Upper lobe of left lung (tissue), 6 donors: Measurements from ENCODE around the gene LTBP1. TPM values are rescaled to one million over a fixed set of nuclear protein-coding genes. Genes with fewer than 3 reads are reported as not detected.

Experiments
- ATAC-seq, 2 donors: fragments of 200-7000 bp; cut with Tn5 transposase; one replicate each; pipeline ENCODE4 v1.9.1; 2022; ENCODE audit warnings: mild to moderate bottlenecking in 2 of 2, moderate library complexity in 2 of 2; ENCODE audit not compliant: low FRiP score in 2 of 2
- DNase-seq, 2 donors: peaks; one replicate each; pipeline ENCODE4 v3.0.0-alpha.2; 2019 to 2020
- H3K27ac ChIP-seq, 4 donors: fragments of 200-600 bp; sonication (generic); one replicate each; pipeline ENCODE4 v1.5.1; 2016 to 2019
- H3K27me3 ChIP-seq, 4 donors: fragments of 200-600 bp; sonication (generic); one replicate each; pipeline ENCODE4 v1.5.1; 2017 to 2019
- H3K36me3 ChIP-seq, 4 donors: fragments of 200-600 bp; sonication (generic); one replicate each; pipeline ENCODE4 v1.5.1; 2016 to 2019
- H3K4me1 ChIP-seq, 4 donors: fragments of 200-600 bp; sonication (generic); one replicate each; pipeline ENCODE4 v1.5.1; 2018 to 2019
- H3K4me3 ChIP-seq, 4 donors: fragments of 200-600 bp; sonication (generic); one replicate each; pipeline ENCODE4 v1.5.1; 2017 to 2019; ENCODE audit warnings: mild to moderate bottlenecking in 2 of 4, moderate library complexity in 1 of 4
- H3K9me3 ChIP-seq, 4 donors: fragments of 200-600 bp; sonication (generic); one replicate each; pipeline ENCODE4 v1.5.1; 2018 to 2019
- EP300 ChIP-seq, 4 donors: sonication (generic); formaldehyde crosslinking; IDR thresholded peaks; one replicate each; pipeline ENCODE4 v1.5.1; 2017; ENCODE audit warnings: antibody characterized with exemption in 4 of 4, control low read depth in 2 of 4
- POLR2A ChIP-seq, 4 donors: fragments of 450-650 bp; IDR thresholded peaks; one replicate each; pipeline ENCODE4 v1.5.1; 2016 to 2017; ENCODE audit warnings: antibody characterized with exemption in 4 of 4, mild to moderate bottlenecking in 2 of 4
- POLR2AphosphoS5 ChIP-seq, 2 donors: sonication (generic); formaldehyde crosslinking; IDR thresholded peaks; one replicate each; pipeline ENCODE4 v1.5.1; 2017; ENCODE audit warnings: antibody characterized with exemption in 2 of 2
- WGBS, 2 donors: methylation state at CpG; one replicate each; pipeline ENCODE4 v1.1.5; 2017 to 2018; 5-methylcytosine and 5-hydroxymethylcytosine counted together
- total RNA-seq, 6 donors: library from RNA; depleted of rRNA in 4 of 6; stranded (reverse); fragments of >200 nt in 4 of 6; gene quantifications; one replicate each; pipeline versions ENCODE4 v1.1.0 to v1.2.1, GENCODE V29; 2016 to 2021
- TF ChIP-seq, protein P1 (sequence below), 6 experiments: fragments of 450-650 bp in 4 of 6; fragments of 200-600 bp in 2 of 6; sonication (generic) in 2 of 6; IDR thresholded peaks; one replicate each; pipeline ENCODE4 v1.5.1; 2016 to 2019; ENCODE audit warnings: antibody characterized with exemption in 6 of 6
- donor health status: DM: no; HTN: no; CAD: no; lungs with moderate emphysema.
- donor health status: DM: no; HTN: yes; CAD: no; lungs with severe emphysema.

LTBP1 gene
- total RNA-seq, 6 donors from 2014 or later = 11.5 to 45.0 (median 27.1) TPM

- Histone ChIP-seq H3K36me3 (no peaks in the 10 kb centered on the region), H3K4me1 (peaks cover 0 to 4% (median 1%) of the 10 kb centered on the region in 4 donors), H3K4me3 (no peak overlapping the region), H3K27ac (no peak overlapping the region), H3K27me3 (no peaks in the 10 kb centered on the region), H3K9me3 (no peaks in the 10 kb centered on the region)
- DNase-seq = no peak
- TF ChIP-seq, protein P1, sequence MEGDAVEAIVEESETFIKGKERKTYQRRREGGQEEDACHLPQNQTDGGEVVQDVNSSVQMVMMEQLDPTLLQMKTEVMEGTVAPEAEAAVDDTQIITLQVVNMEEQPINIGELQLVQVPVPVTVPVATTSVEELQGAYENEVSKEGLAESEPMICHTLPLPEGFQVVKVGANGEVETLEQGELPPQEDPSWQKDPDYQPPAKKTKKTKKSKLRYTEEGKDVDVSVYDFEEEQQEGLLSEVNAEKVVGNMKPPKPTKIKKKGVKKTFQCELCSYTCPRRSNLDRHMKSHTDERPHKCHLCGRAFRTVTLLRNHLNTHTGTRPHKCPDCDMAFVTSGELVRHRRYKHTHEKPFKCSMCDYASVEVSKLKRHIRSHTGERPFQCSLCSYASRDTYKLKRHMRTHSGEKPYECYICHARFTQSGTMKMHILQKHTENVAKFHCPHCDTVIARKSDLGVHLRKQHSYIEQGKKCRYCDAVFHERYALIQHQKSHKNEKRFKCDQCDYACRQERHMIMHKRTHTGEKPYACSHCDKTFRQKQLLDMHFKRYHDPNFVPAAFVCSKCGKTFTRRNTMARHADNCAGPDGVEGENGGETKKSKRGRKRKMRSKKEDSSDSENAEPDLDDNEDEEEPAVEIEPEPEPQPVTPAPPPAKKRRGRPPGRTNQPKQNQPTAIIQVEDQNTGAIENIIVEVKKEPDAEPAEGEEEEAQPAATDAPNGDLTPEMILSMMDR (IDR thresholded peaks at IDR 0.05) = no peak
- TF ChIP-seq EP300 (IDR thresholded peaks at IDR 0.05) (no peak), POLR2A (IDR thresholded peaks at IDR 0.05) (no peak)
- ATAC-seq = no peak
Observed at GRCh38 chr2:33067598-33067997, 120.8 kb downstream of the LTBP1 start.

DNA sequence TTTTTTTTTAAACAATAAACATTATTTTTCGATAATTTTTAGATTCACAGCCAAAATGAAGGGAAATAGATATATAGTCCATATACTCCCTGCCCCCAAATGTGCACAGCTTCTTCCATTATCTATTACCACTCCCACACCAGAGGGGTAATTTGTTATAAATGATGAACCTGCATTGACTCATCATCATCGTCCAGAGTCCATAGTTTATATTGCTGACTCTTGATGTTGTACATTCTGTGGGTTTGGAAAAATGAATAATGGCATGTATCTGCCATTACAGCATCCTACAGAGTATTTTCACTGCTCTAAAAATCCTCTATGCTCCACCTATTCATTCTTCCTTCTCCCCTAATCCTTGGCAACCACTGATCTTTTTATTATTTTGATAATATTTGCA lies 121.5 kb downstream of the LTBP1 start:
- H3K27me3 ChIP-seq = no peaks in the 10 kb centered on the region
- TF ChIP-seq POLR2AphosphoS5 (IDR thresholded peaks at IDR 0.05) = no peak
- no peak for TF ChIP-seq POLR2A (IDR thresholded peaks at IDR 0.05)
- TF ChIP-seq EP300 (IDR thresholded peaks at IDR 0.05) = no peak
- TF ChIP-seq, protein P1 (IDR thresholded peaks at IDR 0.05) = no peak
- DNase-seq (no peak), ATAC-seq (no peak)
- H3K4me1 ChIP-seq = peaks cover 0 to 4% (median 1%) of the 10 kb centered on the region in 4 donors
- 60 to 71% methylated on average over 2 of the region's 2 CpGs for WGBS, 2 donors
- H3K9me3 ChIP-seq = no peaks in the 10 kb centered on the region
- no peaks in the 10 kb centered on the region for H3K36me3 ChIP-seq
- no peak overlapping the region for H3K4me3 ChIP-seq
- H3K27ac ChIP-seq = no peak overlapping the region

DNA sequence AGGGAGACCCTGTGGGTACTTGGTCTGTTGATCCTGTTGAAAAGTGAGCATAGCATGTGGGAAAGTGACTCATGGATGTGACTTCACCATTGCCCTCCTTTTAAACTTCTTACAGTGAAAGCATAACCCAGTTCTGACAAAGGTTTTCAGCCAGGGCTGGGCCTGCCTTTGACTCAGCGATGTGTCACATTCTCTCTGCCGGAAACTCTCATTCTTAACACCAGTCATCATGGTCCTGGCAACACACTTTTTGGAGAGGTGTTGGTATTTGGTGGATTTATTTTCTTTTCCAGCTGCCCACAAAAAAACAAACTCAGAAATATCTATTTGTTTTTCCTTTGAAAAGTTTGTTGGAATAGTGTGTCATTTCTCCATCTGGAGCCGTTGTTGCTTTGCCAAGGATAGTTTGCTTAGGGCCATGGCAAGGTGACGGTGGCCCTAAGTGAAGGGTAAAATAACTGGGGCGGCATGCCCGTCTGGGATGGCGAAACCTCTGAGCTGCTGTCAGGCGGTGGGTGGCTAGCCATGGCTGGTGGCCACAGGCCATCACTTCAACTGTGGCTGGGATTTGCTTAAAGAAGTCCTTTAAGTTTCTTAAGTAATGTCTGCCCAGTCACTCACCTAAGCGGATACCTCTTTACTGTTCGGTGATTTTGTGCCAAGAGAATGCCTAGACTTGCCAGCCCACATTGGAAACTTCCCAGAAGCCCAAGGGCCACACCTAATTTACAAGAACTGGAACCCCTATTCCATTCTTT lies 123.3 kb downstream of the LTBP1 start:
- Histone ChIP-seq H3K27me3 (no peaks in the 10 kb centered on the region), H3K36me3 (no peaks in the 10 kb centered on the region), H3K27ac (peak overlapping the region in 3 of 4 donors; percentile 14 to 46 (median 39)), H3K4me3 (no peak overlapping the region), H3K4me1 (peaks cover 0 to 3% (median under 1%) of the 10 kb centered on the region in 4 donors), H3K9me3 (no peaks in the 10 kb centered on the region)
- WGBS, 2 donors = 76 to 80% methylated on average over 10 of the region's 10 CpGs
- peak in 1 of 2 donors; percentile 30 for DNase-seq
- ATAC-seq = peak; percentile 71 to 96
- TF ChIP-seq POLR2AphosphoS5 (IDR thresholded peaks at IDR 0.05) = peak; percentile 52 to 60
- TF ChIP-seq, protein P1 (IDR thresholded peaks at IDR 0.05) = no peak

- no peak for ATAC-seq
- Histone ChIP-seq H3K9me3 (no peaks in the 10 kb centered on the region), H3K36me3 (no peaks in the 10 kb centered on the region), H3K27ac (no peak overlapping the region), H3K27me3 (no peaks in the 10 kb centered on the region), H3K4me3 (no peak overlapping the region), H3K4me1 (peaks cover 0 to 3% (median 0%) of the 10 kb centered on the region in 4 donors)
- DNase-seq = no peak
- TF ChIP-seq POLR2AphosphoS5 (IDR thresholded peaks at IDR 0.05) = no peak
- TF ChIP-seq, protein P1 (IDR thresholded peaks at IDR 0.05) = no peak
- no peak for TF ChIP-seq EP300 (IDR thresholded peaks at IDR 0.05)
- no peak for TF ChIP-seq POLR2A (IDR thresholded peaks at IDR 0.05)
- 31 to 46% methylated on average over 4 to 5 of the region's 5 CpGs for WGBS, 2 donors
Observed at GRCh38 chr2:33071591-33071990, 124.8 kb downstream of the LTBP1 start.

DNA sequence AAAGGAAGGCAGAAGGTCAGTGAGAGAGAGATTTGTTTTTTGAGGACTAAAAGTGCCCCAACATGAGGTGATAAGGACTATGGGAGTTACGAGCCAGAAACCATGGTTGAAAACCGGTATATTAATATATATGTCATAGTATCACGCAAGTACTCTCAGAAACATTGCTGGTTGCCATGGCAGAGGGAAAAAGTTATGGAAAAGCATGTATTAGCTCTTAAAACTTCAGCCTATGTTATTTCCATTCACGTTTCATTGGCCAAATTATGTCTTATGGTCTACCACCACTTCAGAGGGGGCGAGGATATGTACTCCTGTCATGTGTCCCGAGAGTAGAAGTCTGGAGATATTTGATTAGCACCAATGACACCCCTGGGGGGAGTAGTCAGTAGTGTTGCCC lies 125.9 kb downstream of the LTBP1 start:
- TF ChIP-seq EP300 (IDR thresholded peaks at IDR 0.05) (no peak), POLR2AphosphoS5 (IDR thresholded peaks at IDR 0.05) (no peak), POLR2A (IDR thresholded peaks at IDR 0.05) (no peak)
- TF ChIP-seq, protein P1 (IDR thresholded peaks at IDR 0.05) = no peak
- H3K9me3 ChIP-seq = no peaks in the 10 kb centered on the region
- no peak for ATAC-seq
- H3K36me3 ChIP-seq = no peaks in the 10 kb centered on the region
- DNase-seq = no peak
- H3K4me1 ChIP-seq = peaks cover 0 to 3% (median 0%) of the 10 kb centered on the region in 4 donors
- H3K27ac ChIP-seq = no peak overlapping the region
- no peak overlapping the region for H3K4me3 ChIP-seq
- 74 to 79% methylated on average over 6 of the region's 6 CpGs for WGBS, 2 donors
- no peaks in the 10 kb centered on the region for H3K27me3 ChIP-seq
